Fibroblast of lung (primary cell): ENCODE results near the gene MCF2L2. TPM values are rescaled to one million over a fixed set of nuclear protein-coding genes. Genes with fewer than 3 reads are reported as not detected.

Experiments used
- DNase-seq, 2 donors: peaks; one replicate each; pipeline versions ENCODE4 v3.0.0 to v3.0.0-alpha.2; 2010; ENCODE audit warnings: low read depth in 2 of 2
- H2AFZ ChIP-seq: 2 replicates; pipeline ENCODE4 v1.5.1; 2012; ENCODE audit warnings: low read length, control low read depth, inconsistent platforms
- H3K27ac ChIP-seq: 2 replicates; pipeline ENCODE4 v1.5.1; 2011; ENCODE audit warnings: low read length, control low read depth; ENCODE audit not compliant: insufficient read depth
- H3K27me3 ChIP-seq: 2 replicates; pipeline ENCODE4 v1.5.1; 2011; ENCODE audit warnings: mild to moderate bottlenecking, low read length; ENCODE audit not compliant: control insufficient read depth, insufficient read depth
- H3K36me3 ChIP-seq: 2 replicates; pipeline ENCODE4 v1.5.1; 2011; ENCODE audit warnings: low read length; ENCODE audit not compliant: control insufficient read depth, insufficient read depth
- H3K4me1 ChIP-seq: 2 replicates; pipeline ENCODE4 v1.5.1; 2011; ENCODE audit warnings: low read length; ENCODE audit not compliant: control insufficient read depth, insufficient read depth; ENCODE audit errors: extremely low read depth
- H3K4me2 ChIP-seq: 2 replicates; pipeline ENCODE4 v1.5.1; 2011; ENCODE audit warnings: low read length, control low read depth; ENCODE audit not compliant: insufficient read depth; ENCODE audit errors: extremely low read depth
- H3K4me3 ChIP-seq, 4 experiments: fragments of 200-600 bp in 1 of 4; sonication (generic) in 1 of 4; replicated peaks in 1 of 4; 2 replicates each; pipeline ENCODE4 v1.5.1; 2011 to 2016; ENCODE audit warnings: low read length in 4 of 4, low read depth in 3 of 4, mild to moderate bottlenecking in 3 of 4, control low read depth in 2 of 4, inconsistent platforms in 1 of 4, mixed read lengths in 1 of 4; ENCODE audit not compliant: insufficient read depth in 1 of 4; ENCODE audit errors: control extremely low read depth in 1 of 4
- H3K79me2 ChIP-seq: 2 replicates; pipeline ENCODE4 v1.5.1; 2012; ENCODE audit warnings: mild to moderate bottlenecking, low read length, inconsistent platforms; ENCODE audit not compliant: control insufficient read depth, insufficient read depth
- H3K9ac ChIP-seq: 2 replicates; pipeline ENCODE4 v1.5.1; 2011; ENCODE audit warnings: mild to moderate bottlenecking, low read length, control low read depth; ENCODE audit not compliant: insufficient read depth
- H3K9me3 ChIP-seq: 2 replicates; pipeline ENCODE4 v1.5.1; 2012; ENCODE audit warnings: low read depth, low read length; ENCODE audit not compliant: control insufficient read depth, insufficient read depth
- H4K20me1 ChIP-seq: 2 replicates; pipeline ENCODE4 v1.5.1; 2011; ENCODE audit warnings: low read length; ENCODE audit not compliant: control insufficient read depth, insufficient read depth; ENCODE audit errors: extremely low read depth
- CTCF ChIP-seq, 2 donors: IDR thresholded peaks in 1 of 2; conservative IDR thresholded peaks in 1 of 2; 1 replicate in 1 of 2; 2 replicates in 1 of 2; pipeline ENCODE4 v1.5.1; 2011 to 2012; ENCODE audit warnings: low read length in 2 of 2, control low read depth in 1 of 2, inconsistent platforms in 1 of 2, low read depth in 1 of 2, mild to moderate bottlenecking in 1 of 2
- EZH2 ChIP-seq: IDR thresholded peaks from 2 replicates; pipeline ENCODE4 v1.5.1; 2012; ENCODE audit warnings: low read length, control low read depth, mild to moderate bottlenecking; ENCODE audit errors: missing control alignments
- polyA plus RNA-seq, 2 donors: library from polyadenylated mRNA; depleted of rRNA in 1 of 2; stranded (reverse) in 1 of 2; unstranded in 1 of 2; fragments of >200 nt; gene quantifications; 2 replicates each; pipeline ENCODE4 v1.2.1, GENCODE V29; 2011 to 2012; ENCODE audit warnings: missing spikeins in 1 of 2
- total RNA-seq: library from RNA; depleted of rRNA; stranded (reverse); fragments of >200 nt; gene quantifications from 2 replicates; pipeline ENCODE4 v1.2.1, GENCODE V29; 2014

Gene MCF2L2
- total and polyA plus RNA-seq, 2 donors (not counting 1 experiment from before 2014, with no cell fraction given) = under 0.01 to 0.08 TPM

- no peak overlapping the region for H3K4me2 ChIP-seq
- no peaks in the 10 kb centered on the region for H3K36me3 ChIP-seq
- no peak overlapping the region for H3K9ac ChIP-seq
- no peak overlapping the region for H3K4me3 ChIP-seq
- no peak overlapping the region for H2AFZ ChIP-seq
- H3K27me3 ChIP-seq = no peaks in the 10 kb centered on the region
- H3K4me1 ChIP-seq = peaks cover 2% of the 10 kb centered on the region
- peak; percentile 68 to 85 for DNase-seq
- no peaks in the 10 kb centered on the region for H3K9me3 ChIP-seq
- no peak overlapping the region for H3K27ac ChIP-seq
- no peaks in the 10 kb centered on the region for H3K79me2 ChIP-seq
- TF ChIP-seq EZH2 = no peak
- TF ChIP-seq CTCF (conservative IDR thresholded peaks at IDR 0.05 in 1 of 2, IDR thresholded peaks at IDR 0.05 in 1 of 2; ENCODE audit: low read depth in 1 of 2, low read length in 2 of 2) = no peak
- H4K20me1 ChIP-seq = no peaks in the 10 kb centered on the region
These were observed 99.6 kb downstream of the MCF2L2 start for GRCh38 chr3:183328823-183329222.

GRCh38 chr3:183328164-183328563 is 100.3 kb downstream of the MCF2L2 start:
- DNase-seq = no peak
- H3K9ac ChIP-seq = no peak overlapping the region
- no peak overlapping the region for H3K4me3 ChIP-seq
- no peaks in the 10 kb centered on the region for H3K36me3 ChIP-seq
- no peaks in the 10 kb centered on the region for H3K27me3 ChIP-seq
- peaks cover 2% of the 10 kb centered on the region for H3K4me1 ChIP-seq
- H4K20me1 ChIP-seq = no peaks in the 10 kb centered on the region
- H3K9me3 ChIP-seq = no peaks in the 10 kb centered on the region
- H3K27ac ChIP-seq = no peak overlapping the region
- TF ChIP-seq CTCF (conservative IDR thresholded peaks at IDR 0.05 in 1 of 2, IDR thresholded peaks at IDR 0.05 in 1 of 2; ENCODE audit: low read depth in 1 of 2, low read length in 2 of 2) (no peak), EZH2 (no peak)
- no peak overlapping the region for H2AFZ ChIP-seq
- no peak overlapping the region for H3K4me2 ChIP-seq
- no peaks in the 10 kb centered on the region for H3K79me2 ChIP-seq

DNA sequence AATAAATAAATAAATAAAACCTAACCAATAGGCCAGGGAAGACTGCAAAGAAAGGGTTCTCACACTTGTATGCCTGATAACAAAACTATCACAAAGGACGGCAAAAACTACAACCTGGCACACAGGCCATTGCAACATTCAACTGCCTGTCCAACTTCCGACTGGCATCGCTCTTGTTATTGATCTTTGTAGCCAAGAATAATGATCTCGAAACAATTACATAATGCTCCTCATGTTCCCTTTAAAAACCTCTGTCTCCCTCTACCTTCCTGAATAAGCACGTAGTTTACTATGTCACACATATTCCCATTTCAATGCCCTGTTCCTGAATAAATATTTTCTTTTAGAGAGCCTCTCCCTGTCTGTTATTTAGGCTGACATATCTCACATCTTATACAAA is 101.1 kb downstream of the MCF2L2 start:
- no peaks in the 10 kb centered on the region for H3K9me3 ChIP-seq
- H3K27me3 ChIP-seq = no peaks in the 10 kb centered on the region
- no peak overlapping the region for H3K9ac ChIP-seq
- TF ChIP-seq CTCF (conservative IDR thresholded peaks at IDR 0.05 in 1 of 2, IDR thresholded peaks at IDR 0.05 in 1 of 2; ENCODE audit: low read depth in 1 of 2, low read length in 2 of 2) (no peak), EZH2 (no peak)
- H3K36me3 ChIP-seq = no peaks in the 10 kb centered on the region
- no peak overlapping the region for H3K27ac ChIP-seq
- DNase-seq = no peak
- H3K4me2 ChIP-seq = no peak overlapping the region
- H3K4me3 ChIP-seq = no peak overlapping the region
- no peak overlapping the region for H2AFZ ChIP-seq
- H3K79me2 ChIP-seq = no peaks in the 10 kb centered on the region
- no peaks in the 10 kb centered on the region for H4K20me1 ChIP-seq
- H3K4me1 ChIP-seq = peaks cover 2% of the 10 kb centered on the region
